Measurements from ENCODE around the gene SPDYE17.
"Not testable (repeated sequence)": the region's sequence is repeated elsewhere in the genome, so short reads cannot be mapped to it uniquely, and the experiment has no call there.

DNA sequence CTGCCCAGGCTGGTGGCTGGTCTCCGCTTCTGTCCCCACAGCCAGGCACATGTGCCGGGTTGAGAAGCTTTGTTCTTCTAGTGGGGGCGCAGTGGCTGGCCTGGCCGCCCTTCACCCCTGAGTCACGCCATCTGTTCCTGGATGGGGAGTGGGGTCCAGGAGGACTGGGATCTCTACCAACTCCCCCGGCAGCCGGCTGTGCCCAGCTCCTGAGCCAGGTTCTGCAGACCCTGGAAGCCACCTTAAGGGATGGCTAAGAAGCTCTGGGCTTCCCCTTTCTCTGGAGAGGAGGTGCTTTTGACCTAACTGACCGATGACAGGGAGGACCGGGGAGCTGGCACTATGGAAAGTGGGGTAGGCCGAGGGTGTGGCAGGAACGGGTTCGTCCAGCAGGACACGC is 37.9 kb downstream of the SPDYE17 start:
- TF ChIP-seq, protein P1, sequence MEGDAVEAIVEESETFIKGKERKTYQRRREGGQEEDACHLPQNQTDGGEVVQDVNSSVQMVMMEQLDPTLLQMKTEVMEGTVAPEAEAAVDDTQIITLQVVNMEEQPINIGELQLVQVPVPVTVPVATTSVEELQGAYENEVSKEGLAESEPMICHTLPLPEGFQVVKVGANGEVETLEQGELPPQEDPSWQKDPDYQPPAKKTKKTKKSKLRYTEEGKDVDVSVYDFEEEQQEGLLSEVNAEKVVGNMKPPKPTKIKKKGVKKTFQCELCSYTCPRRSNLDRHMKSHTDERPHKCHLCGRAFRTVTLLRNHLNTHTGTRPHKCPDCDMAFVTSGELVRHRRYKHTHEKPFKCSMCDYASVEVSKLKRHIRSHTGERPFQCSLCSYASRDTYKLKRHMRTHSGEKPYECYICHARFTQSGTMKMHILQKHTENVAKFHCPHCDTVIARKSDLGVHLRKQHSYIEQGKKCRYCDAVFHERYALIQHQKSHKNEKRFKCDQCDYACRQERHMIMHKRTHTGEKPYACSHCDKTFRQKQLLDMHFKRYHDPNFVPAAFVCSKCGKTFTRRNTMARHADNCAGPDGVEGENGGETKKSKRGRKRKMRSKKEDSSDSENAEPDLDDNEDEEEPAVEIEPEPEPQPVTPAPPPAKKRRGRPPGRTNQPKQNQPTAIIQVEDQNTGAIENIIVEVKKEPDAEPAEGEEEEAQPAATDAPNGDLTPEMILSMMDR (IDR thresholded peaks at IDR 0.05; ENCODE audit: low read length) = not testable (repeated sequence)
- not testable (repeated sequence) for TF ChIP-seq EZH2 (IDR thresholded peaks at IDR 0.05; ENCODE audit: borderline replicate concordance, low read length)

Measured in OCI-LY1 (cell line).